ENCODE data around the gene MAP2K6.

The MAP2K6 gene

DNA sequence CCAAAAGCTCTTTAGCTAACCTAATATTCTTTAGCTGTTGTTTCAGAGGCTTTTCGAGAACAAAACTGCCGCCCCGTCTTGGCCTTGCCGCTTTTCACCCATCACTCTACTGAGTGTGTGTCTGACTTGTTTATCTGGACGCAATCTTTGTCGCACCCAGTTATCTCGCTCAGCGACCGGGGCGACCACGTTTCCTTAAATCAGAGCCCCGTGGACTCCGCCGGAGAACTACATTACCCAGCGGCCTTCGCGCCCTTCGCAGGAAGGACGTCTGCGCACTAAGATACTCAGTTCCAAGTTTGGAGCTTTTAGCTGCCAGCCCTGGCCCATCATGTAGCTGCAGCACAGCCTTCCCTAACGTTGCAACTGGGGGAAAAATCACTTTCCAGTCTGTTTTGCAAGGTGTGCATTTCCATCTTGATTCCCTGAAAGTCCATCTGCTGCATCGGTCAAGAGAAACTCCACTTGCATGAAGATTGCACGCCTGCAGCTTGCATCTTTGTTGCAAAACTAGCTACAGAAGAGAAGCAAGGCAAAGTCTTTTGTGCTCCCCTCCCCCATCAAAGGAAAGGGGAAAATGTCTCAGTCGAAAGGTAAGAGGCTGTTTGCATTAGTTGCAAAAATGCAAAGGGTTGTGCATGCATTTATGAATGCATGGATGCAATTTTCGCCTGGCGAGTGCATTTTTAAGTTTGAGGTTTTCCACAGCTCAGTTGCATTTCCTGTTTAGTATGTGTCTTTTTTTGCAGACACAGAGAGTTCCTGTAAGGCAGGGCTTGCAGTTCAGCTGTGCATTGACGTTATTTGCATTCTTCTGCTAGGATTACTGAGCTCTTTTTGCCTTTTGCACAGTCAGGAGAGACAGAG, at the start of gene MAP2K6:
MAP2K6 (plus strand) TSS at position 290 of the 867 bp plus-strand sequence; CDS start at position 578, 288 bp downstream.
- peak; percentile 27 to 72 (median 56) for DNase-seq

DNA sequence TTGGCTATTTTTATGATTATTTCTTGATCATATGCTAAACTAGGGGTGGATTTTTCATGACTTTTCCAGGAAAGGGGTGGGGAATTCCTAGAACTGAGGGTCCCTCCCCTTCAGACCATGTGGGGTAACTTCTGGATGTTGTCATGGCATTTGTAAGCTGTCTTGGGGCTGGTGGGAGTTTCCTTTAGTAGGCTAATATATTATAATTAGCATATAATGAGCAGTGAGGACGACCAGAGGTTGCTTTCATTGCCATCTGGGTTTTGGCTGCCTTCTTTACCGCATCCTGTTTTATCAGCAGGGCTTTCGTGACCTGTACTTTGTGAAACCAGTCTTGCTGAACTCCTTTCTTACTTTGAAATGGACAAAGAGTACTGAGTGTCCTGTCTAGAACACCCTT, 47.2 kb upstream of the MAP2K6 start:
- DNase-seq = no peak

DNA sequence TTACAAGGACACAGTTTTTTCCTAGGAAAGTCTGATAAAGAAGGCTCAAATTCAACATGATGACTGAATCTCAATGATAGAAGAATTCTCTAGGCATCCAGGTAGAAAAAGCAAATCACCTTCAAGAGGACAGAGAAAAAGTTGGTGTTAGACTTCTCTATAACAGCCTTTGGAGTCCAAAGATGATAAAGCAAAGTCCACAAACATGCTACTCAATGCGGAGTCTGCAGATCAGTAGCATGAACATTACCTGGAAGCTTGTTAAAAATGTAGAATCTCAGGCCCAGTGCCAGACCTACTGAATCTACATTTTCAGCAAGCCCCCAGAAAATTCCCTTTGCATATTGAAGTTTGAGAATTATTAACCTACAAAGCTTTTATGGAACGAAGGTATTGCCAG, 41.4 kb upstream of the MAP2K6 start:
- DNase-seq = no peak

DNA sequence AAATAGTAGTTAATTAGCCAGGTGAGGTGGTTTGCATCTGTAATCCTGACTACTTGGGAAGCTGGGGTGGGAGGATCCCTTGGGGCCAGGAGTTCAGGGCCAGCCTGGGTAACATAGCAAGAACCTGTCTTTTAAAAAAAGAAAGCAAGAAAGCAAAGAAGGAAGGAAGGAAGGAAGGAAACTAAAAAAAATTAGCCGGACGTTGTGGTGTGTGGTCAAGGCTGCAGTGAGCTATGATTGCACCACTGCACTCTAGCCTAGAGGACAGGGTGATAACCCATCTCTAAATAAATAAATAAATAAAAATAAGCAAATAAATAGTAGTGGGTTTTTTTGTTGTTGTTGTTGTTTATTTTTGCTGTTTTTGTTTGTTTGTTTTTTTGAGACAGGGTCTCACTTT, 39.3 kb upstream of the MAP2K6 start:
- no peak for DNase-seq

DNA sequence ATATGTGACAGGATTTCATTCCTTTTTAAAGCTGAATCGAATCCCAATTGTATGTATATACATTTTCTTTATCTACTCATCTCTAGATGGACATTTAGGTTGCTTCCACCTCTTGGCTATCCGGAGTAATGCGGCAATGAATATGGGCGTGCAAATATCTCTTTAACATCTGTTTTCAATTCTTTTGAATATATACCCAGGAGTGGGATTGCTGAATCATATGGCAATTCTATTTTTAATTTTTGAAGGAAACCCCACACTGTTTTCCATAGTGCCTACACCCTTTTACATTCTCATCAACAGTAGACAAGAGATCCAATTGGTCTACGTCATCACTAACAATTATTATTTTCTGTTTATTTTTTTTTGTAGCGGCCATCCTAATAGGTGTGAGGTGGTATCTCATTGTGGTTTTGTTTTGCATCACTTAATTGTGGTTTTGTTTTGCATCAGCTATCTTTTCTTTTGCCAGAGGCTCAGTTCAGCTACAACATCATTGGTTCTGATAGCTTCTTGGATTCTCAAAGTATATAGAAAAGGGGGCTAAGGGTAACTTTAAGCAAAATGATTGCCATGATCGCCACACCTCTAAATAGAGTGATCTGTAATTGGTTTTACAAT, 25.6 kb upstream of the MAP2K6 start:
- no peak for DNase-seq

DNA sequence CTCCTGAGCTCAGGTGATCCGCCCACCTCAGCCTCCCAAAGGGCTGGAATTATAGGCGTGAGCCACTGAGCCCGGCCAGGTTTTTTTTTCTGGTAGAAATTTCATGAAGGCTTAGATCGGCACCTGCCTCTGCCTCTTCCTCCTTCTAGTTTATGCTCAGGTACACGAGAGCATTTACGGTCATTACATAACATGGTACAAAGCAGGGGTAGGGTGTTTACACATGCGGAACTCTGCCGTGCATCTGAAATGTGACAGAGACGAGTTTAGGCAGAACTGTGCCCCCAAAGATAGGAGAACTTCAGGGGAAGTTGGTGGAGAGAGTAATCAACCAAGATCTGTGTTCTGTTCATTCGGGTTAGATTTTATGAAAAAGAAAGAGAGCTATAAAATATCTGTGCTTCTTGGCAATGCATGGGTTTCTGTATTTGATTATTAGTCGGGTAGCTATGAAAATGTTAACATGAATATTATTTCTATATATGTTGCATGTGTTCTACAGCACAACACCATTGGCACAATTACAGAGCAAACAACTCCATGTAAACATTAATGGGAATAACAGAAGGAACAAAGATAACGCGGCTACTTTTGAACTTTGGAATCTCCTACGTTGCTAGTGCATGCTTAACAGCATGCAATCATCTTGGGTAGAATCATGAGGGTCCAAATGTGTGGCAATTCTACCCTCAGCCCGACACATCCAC, 23.5 kb upstream of the MAP2K6 start:
- DNase-seq = no peak

DNA sequence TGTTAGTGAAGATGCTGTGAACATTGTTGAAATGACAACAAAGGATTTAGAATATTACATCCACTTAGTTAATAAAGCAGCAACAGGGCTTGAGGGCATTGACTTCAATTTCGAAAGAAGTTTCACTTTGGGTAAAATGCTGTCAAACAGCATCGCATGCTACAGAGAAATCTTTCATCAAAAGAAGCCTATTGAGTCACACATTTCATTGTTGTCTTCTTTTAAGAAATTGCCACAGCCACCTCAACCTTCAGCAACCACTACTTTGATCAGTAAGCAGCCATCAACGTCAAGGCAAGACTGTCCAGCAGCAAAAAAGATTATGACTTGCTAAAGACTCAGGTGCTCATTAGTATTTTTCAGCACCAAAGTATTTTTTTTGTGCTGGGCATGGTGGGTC, 13.2 kb upstream of the MAP2K6 start:
- no peak for DNase-seq

DNA sequence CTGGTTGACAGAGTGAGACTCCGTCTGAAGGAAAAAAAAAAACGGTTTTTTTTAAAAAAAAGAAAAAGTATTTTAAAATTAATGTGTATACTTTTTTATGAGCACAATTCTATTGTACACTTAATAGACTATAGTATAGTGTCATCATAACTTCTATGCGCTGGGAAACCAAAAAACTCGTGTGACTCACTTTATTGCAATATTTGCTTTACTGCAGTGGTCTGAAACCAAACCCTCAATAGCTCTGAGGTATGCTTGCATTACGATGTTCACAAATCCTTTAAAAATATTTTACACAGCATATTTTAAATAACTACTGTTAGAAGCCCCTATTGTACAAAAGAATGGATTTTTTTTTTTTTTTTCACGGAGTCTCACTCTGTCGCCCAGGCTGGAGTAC, 12.4 kb upstream of the MAP2K6 start:
- no peak for DNase-seq

DNA sequence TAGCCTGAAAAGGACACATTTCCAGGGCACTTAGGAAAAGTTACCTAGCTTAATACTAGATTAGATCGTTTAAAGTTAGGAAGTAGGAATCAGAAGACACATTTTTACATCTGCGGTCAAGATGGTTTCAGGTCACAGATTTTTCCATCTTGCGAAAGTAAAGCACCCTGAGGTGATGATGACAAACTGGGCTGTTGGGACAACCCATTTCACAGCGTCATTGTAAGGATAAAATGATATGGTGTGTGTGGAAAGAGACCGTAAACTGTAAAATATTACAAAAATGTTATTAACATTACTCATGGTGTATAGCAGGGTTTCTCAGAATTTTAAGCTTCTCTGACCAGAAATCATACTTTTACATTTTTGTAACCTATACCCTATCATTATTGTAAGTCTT, 10.1 kb upstream of the MAP2K6 start:
- no peak for DNase-seq

DNA sequence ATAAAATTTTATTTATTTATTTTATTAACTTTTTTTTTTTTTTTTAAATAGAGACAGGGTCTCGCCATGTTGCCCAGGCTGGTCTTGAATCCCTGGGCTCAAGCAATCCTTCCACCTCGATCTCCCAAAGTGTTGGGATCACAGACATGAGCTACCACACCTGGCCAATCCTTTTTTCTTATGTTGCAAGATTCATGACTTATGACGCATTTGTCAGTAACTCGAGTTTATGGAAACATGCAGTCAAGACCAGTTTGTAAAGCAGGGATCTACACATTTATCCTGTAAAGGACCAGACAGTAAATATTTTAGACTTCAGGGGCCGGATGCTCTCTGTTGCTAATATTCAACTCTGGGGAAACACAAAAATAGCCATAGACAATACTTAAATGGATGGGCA, 9.4 kb upstream of the MAP2K6 start:
- no peak for DNase-seq

DNA sequence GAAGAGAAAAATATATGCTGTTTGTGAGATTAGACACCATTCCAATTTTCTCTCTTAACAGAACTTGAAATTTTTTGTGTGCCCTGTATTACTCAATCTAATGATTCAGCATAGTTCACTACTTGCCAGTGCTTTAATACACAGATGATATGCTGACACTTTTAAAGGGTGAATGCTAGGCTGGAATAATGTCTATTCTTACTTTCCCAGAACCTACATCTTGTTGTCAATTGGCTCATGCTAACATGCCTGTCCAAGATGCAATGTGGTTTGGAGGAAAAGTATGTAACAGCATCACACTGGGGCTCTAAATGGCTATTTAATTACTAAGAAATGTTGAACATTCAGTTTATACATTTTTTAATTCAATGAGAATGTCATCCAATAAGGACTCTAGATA, 7.6 kb upstream of the MAP2K6 start:
- DNase-seq = no peak

DNA sequence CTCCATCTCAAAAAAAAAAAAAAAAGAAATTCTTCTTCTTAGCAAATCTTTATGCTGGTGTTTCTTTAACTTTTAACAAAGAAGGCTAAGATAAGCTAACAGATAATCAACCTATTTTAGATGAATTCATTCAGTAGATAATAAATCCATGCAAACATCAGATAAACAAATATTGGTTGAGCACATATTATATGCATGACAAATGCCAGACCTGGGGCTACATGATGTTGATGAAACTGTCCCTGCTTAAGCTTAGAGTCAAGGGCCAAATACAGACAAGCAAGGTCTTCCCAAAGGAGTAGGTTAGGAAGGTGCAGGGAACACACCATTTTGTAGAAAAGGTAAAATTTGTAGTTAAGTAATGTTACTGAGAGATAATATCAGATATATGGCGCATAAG, 6.7 kb upstream of the MAP2K6 start:
- no peak for DNase-seq

DNA sequence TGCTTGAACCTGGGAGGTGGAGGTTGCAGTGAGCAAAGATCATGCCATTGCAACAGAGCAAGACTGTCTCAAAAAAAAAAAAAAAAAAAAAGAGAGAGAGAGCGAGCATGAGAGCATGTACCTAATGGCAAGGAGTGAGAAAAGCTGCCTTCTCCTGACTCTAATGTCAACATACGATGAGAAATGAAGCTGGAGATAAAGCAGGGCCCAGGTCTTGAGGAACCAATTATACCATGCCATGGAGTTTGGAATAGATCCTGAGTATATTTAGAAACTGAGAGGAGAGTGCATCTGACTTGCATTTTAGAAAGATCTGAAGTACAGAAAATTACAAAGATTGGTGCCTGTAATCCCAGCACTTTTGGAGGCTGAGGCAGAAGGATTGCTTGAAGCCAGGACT, 3.8 kb upstream of the MAP2K6 start:
- no peak for DNase-seq

DNA sequence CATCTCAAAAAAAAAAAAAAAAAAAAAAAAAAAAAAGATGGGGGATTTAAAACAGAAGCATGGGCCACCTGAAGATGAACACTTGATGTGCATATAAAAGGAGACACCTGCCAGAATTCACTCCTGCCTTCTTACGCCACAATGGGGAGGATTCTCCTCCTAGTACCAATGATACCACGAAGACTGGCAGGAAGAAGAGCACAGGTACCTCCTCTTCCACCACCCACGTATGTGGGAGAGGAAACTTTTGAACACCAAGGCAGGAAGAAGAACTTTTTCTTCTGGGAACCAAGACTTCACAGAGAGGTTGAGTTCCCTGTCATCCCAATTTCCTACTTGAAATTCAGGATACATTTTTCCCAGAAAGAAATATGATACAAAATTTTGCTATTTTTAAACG, 2.7 kb upstream of the MAP2K6 start:
- DNase-seq = no peak

DNA sequence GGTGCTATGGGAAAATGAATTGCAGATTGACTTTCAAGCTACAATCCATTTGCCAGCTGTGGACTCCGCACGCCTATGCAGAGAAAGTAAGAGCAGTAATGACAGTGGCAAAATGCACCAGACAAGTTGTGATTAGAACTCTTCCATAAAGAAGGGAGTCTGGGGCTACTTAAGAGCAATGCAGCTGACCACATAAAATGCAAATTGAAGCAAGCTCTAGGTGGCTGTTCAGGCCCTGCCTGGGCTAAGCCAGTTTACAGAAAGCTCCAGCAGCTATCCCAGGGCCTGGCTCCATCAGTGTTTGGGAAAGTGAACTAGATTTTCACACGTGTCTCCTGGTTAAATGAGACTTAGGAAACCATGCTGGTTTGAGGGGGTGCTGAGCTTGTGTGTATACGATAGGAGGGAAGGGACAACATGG, 2.2 kb upstream of the MAP2K6 start:
- DNase-seq = no peak

DNA sequence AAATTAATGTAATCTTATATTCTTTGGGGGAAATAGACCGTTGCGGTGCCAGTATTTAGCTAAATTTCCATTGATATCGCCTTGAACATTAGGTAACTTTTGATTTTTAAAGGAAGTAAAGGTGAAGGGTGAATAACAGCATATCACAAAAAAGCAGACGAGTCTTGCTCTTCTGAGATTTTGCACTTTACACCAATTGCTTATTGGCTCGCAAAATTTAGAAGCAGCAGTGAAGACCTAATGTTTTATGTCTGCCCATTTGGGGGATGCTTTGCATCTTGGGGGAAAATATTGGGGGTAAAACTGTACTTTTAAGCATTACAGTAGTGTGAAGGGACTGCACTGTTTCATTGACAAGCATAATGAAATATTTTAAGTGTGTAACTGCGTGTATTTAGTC, 934 bp downstream of the MAP2K6 start:
- DNase-seq = no peak

DNA sequence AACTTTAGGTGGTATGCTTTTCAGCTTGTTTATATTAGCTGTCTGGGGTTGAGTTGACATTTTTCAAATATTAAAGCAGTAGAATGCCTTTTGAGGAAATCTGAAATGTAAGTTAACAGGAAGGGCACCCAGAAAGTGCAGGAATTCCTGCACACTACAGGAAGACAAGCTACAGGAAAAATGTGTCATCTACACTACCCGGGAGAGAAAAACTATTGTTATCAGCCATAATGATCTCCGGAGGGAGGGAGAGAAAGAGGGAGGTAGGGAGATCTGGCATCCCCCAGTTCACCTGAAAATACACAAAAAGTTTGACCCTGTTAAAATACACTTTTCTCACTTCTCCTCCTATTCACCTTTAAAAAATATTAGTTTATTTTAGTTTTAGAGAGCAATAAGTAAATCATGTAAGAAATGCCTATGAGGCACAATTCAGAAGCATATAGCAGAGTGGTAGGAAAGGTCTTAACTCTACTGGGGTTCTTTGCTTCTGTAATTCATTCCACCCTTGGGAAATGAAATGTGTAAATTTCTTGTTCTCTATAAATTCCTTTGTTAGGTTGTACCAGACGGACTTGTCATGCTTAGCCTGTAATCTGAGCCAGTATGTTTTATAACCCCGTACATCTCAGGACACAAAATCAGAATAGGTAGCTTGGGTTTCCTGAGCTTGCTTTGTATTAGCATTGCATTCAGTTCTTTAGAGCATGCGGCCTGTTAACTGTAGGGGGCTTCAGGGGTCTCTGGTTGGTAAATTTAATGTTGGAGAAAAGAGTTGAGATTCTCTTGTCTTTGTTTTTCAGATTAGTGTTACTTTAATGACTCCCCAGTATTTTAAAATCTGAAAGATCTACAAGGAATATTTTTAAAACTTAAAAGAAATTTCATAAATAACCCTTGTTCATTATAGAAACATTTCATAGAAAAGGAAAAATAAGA, 3.3 kb downstream of the MAP2K6 start:
- no peak for DNase-seq

DNA sequence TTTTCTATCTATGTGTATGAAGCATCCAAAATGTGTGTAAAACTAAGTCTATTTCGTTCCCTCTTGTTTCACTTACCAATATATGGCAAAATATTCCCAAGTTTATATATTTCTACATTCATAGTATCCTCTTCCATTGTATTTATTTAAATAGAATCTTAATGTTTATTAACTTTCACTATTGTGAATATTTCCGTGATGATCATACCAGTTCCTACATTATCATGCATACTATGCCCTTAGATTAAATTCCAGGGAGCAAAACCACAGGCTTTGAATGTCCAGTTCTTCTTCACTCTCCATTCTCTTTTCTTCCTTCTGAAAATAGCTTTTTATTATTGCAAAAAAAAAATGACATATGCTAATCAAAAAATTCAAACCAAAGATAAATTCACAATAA, 4.0 kb downstream of the MAP2K6 start:
- DNase-seq = no peak

DNA sequence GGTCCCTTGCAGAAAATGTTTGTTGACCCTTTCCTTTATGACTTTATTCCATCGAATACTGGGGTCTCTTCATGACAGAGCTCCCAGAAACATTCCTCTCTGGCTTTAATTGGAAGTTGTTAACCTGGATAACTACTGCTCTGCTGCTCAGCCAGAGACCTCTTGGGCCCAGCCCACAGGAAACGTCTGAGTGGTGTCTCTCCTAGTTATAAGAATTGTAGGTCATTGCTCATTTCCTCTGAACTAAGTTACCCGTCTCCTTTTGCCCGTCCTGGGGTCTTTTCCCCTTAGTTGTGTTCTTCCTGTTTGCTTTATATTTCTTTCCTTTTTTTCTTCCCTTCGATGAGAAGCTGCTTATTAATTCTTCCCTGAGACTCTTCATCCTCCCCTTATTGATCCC, 9.0 kb downstream of the MAP2K6 start:
- DNase-seq = no peak

DNA sequence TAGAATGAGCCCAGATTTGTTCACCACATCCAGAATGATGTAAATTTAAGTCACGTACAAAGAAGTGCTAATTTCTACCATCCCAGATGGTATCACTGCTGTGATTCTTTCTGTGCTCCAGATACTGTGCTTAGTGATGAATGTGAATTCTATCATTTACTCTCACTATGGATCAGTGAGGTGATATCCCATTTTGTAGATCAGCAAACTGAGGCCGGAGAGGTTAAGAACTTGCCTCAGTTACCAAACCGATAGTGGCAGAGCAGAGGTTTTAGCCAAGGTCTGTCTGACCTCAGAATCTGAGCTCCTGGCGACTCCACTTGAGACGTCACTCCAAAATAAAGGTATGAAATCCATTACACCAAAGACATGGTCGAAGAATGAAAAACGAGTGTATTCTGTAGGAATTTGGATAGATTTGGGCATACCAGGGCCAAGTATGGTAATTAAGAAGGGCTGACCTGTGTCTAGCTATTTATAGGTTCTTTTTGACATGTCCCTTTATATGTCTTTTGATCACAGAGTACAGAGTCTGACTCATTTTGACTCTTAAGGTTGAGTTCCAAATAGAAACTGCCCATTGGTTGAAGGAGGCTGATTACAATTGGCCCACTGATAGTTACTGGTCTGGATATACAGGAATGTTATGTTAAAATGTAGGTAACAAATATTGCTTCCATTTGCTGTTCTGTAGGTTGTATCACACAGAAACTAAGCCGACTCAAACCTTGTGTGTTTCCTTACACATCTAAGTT, 10.0 kb downstream of the MAP2K6 start:
- no peak for DNase-seq

DNA sequence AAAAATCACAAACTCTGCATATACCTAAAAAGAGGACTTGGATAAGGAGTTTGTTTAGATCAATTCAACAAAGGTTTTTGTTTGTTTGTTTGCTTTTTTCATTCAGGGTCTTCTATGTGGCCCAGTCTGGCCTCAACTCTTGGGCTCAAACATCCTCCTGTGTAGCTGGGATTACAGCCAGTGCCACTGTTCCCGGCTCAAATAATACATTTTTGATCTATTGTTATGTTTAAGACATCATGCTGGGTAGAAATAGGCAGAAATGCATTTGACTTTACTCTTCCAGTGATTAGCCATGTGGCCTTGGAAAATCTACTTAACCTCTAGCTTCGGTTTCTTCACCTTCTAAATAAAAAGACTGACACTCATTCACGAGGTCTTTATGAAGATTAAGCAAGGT, 11.5 kb downstream of the MAP2K6 start:
- DNase-seq = no peak
